ENCODE data around the gene LONP1.

Gene LONP1

GRCh38 chr19:5690955-5691821 lies 28.8 kb downstream of the LONP1 start (continued):
- TF ChIP-seq ZNF843 (tag by site-specific recombination; IDR thresholded peaks at IDR 0.05) (no peak), HOXD13 (CRISPR knock-in tag; IDR thresholded peaks at IDR 0.05; ENCODE audit: borderline replicate concordance) (no peak), BCL6B (tag by site-specific recombination; IDR thresholded peaks at IDR 0.05) (no peak), ZBTB8A (tag by site-specific recombination; IDR thresholded peaks at IDR 0.05) (no peak)
- TF ChIP-seq, protein P1, sequence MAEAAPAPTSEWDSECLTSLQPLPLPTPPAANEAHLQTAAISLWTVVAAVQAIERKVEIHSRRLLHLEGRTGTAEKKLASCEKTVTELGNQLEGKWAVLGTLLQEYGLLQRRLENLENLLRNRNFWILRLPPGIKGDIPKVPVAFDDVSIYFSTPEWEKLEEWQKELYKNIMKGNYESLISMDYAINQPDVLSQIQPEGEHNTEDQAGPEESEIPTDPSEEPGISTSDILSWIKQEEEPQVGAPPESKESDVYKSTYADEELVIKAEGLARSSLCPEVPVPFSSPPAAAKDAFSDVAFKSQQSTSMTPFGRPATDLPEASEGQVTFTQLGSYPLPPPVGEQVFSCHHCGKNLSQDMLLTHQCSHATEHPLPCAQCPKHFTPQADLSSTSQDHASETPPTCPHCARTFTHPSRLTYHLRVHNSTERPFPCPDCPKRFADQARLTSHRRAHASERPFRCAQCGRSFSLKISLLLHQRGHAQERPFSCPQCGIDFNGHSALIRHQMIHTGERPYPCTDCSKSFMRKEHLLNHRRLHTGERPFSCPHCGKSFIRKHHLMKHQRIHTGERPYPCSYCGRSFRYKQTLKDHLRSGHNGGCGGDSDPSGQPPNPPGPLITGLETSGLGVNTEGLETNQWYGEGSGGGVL (tag by site-specific recombination; IDR thresholded peaks at IDR 0.05) = no peak
- TF ChIP-seq, protein P2, sequence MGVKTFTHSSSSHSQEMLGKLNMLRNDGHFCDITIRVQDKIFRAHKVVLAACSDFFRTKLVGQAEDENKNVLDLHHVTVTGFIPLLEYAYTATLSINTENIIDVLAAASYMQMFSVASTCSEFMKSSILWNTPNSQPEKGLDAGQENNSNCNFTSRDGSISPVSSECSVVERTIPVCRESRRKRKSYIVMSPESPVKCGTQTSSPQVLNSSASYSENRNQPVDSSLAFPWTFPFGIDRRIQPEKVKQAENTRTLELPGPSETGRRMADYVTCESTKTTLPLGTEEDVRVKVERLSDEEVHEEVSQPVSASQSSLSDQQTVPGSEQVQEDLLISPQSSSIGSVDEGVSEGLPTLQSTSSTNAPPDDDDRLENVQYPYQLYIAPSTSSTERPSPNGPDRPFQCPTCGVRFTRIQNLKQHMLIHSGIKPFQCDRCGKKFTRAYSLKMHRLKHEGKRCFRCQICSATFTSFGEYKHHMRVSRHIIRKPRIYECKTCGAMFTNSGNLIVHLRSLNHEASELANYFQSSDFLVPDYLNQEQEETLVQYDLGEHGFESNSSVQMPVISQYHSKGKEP (tag by site-specific recombination; IDR thresholded peaks at IDR 0.05) = no peak

DNA sequence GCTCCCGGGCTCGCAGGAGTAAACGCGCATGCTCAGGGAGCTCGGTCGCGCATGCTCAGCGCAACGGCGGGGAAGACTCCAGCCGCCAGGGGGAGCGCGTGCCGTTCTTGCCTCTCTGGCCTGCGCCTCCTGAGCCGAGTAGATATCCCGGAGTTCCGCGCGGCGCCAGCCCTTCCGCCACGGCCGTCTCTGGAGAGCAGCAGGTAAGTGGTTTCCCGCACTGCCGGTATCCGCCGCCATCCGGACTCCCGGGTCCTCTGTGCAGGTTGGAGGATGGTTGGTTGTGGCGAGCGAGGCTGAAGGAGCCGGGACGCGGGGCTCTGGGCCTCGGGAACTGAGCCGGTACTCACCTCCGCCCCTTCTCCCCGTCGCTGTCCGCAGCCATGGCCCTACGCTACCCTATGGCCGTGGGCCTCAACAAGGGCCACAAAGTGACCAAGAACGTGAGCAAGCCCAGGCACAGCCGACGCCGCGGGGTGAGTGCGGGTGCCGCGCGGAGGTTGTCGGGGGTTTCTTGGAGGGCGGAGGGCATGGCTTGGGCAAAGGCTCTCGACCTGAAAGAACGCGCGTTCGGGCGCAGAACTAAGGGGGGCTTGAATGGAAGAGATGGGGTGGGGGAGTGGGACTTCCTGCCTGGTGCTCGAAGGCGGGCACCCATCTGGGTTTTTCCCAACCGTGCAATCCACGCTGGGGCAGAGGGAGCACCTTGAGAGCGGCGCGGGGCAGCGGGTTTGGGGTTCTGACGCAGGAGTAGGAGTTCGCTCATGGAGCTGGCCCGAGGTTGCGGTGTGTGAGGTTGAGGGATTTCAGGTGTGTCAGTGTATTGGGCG lies 29.6 kb downstream of the LONP1 start, which contains the start of gene RPL36:
Gene RPL36 (plus strand): TSS at position 171 of the 830 bp plus-strand sequence. CDS start 213 bp downstream, at position 384.
- Histone ChIP-seq H3K9me3 (ENCODE audit: control insufficient read depth, insufficient read depth, low read depth, low read length) (no peaks in the 10 kb centered on the region), H3K4me3 (ENCODE audit: low read depth, low read length) (peak within 1 kb of the TSS; percentile 97), H3K36me3 (ENCODE audit: control insufficient read depth in 2 of 2, insufficient read depth in 1 of 2, low read length in 2 of 2) (peaks cover 5 to 51% of the 10 kb centered on the region in 2 experiments; a peak in 2 of 3 replicates), H3K27ac (ENCODE audit: extremely low read depth, low read depth, low read length) (peak within 1 kb of the TSS; percentile 100), H3K4me1 (ENCODE audit: control insufficient read depth, insufficient read depth, low read length) (no peaks in the 10 kb centered on the region; the same call in 1 of the 2 replicates)
- CTCF ChIA-PET = interaction anchor here (0.6 to 2.1 kb wide), 29 partner anchors 9 to 894 kb away, joined by 3 to 15 read pairs (median 3); partner anchors contain the start of gene RANBP3
- POLR2A ChIA-PET = interaction anchor here (0.6 to 3.7 kb wide), 37 partner anchors 8 to 769 kb away, joined by 3 to 62 read pairs (median 5); partner anchors contain the start of genes ALKBH7, CATSPERD, DUS3L and LONP1
- TF ChIP-seq, protein P3, sequence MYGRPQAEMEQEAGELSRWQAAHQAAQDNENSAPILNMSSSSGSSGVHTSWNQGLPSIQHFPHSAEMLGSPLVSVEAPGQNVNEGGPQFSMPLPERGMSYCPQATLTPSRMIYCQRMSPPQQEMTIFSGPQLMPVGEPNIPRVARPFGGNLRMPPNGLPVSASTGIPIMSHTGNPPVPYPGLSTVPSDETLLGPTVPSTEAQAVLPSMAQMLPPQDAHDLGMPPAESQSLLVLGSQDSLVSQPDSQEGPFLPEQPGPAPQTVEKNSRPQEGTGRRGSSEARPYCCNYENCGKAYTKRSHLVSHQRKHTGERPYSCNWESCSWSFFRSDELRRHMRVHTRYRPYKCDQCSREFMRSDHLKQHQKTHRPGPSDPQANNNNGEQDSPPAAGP (tag by site-specific recombination; IDR thresholded peaks at IDR 0.05) = peak; percentile 83
- TF ChIP-seq ZNF394 (tag by site-specific recombination; IDR thresholded peaks at IDR 0.05; ENCODE audit: borderline replicate concordance) (peak; percentile 82), ZFP41 (tag by site-specific recombination; IDR thresholded peaks at IDR 0.05; ENCODE audit: borderline replicate concordance) (no peak), KLF10 (tag by site-specific recombination; IDR thresholded peaks at IDR 0.05) (peak; percentile 73), MYNN (tag by site-specific recombination; IDR thresholded peaks at IDR 0.05; ENCODE audit: borderline replicate concordance) (no peak), ZNF600 (tag by site-specific recombination; IDR thresholded peaks at IDR 0.05) (peak; percentile 52; the same call in 1 of the 2 replicates), ZNF626 (tag by site-specific recombination; IDR thresholded peaks at IDR 0.05) (no peak), ZNF629 (tag by site-specific recombination; IDR thresholded peaks at IDR 0.05) (peak; percentile 74), ZBTB7A (tag by site-specific recombination; IDR thresholded peaks at IDR 0.05; ENCODE audit: low read depth) (no peak), KLF7 (tag by site-specific recombination; IDR thresholded peaks at IDR 0.05; ENCODE audit: borderline replicate concordance) (peak; percentile 53; the same call in 1 of the 2 replicates), ZBTB8A (tag by site-specific recombination; IDR thresholded peaks at IDR 0.05) (peak; percentile 67)
- TF ChIP-seq, protein P4, sequence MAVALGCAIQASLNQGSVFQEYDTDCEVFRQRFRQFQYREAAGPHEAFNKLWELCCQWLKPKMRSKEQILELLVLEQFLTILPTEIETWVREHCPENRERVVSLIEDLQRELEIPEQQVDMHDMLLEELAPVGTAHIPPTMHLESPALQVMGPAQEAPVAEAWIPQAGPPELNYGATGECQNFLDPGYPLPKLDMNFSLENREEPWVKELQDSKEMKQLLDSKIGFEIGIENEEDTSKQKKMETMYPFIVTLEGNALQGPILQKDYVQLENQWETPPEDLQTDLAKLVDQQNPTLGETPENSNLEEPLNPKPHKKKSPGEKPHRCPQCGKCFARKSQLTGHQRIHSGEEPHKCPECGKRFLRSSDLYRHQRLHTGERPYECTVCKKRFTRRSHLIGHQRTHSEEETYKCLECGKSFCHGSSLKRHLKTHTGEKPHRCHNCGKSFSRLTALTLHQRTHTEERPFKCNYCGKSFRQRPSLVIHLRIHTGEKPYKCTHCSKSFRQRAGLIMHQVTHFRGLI (tag by site-specific recombination; IDR thresholded peaks at IDR 0.05) = 0 out of 2 replicates have a peak, but pooled peaks have one; percentile 14
- TF ChIP-seq, protein P5, sequence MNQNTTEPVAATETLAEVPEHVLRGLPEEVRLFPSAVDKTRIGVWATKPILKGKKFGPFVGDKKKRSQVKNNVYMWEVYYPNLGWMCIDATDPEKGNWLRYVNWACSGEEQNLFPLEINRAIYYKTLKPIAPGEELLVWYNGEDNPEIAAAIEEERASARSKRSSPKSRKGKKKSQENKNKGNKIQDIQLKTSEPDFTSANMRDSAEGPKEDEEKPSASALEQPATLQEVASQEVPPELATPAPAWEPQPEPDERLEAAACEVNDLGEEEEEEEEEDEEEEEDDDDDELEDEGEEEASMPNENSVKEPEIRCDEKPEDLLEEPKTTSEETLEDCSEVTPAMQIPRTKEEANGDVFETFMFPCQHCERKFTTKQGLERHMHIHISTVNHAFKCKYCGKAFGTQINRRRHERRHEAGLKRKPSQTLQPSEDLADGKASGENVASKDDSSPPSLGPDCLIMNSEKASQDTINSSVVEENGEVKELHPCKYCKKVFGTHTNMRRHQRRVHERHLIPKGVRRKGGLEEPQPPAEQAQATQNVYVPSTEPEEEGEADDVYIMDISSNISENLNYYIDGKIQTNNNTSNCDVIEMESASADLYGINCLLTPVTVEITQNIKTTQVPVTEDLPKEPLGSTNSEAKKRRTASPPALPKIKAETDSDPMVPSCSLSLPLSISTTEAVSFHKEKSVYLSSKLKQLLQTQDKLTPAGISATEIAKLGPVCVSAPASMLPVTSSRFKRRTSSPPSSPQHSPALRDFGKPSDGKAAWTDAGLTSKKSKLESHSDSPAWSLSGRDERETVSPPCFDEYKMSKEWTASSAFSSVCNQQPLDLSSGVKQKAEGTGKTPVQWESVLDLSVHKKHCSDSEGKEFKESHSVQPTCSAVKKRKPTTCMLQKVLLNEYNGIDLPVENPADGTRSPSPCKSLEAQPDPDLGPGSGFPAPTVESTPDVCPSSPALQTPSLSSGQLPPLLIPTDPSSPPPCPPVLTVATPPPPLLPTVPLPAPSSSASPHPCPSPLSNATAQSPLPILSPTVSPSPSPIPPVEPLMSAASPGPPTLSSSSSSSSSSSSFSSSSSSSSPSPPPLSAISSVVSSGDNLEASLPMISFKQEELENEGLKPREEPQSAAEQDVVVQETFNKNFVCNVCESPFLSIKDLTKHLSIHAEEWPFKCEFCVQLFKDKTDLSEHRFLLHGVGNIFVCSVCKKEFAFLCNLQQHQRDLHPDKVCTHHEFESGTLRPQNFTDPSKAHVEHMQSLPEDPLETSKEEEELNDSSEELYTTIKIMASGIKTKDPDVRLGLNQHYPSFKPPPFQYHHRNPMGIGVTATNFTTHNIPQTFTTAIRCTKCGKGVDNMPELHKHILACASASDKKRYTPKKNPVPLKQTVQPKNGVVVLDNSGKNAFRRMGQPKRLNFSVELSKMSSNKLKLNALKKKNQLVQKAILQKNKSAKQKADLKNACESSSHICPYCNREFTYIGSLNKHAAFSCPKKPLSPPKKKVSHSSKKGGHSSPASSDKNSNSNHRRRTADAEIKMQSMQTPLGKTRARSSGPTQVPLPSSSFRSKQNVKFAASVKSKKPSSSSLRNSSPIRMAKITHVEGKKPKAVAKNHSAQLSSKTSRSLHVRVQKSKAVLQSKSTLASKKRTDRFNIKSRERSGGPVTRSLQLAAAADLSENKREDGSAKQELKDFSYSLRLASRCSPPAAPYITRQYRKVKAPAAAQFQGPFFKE (tag by site-specific recombination; IDR thresholded peaks at IDR 0.05; ENCODE audit: borderline replicate concordance) = 0 out of 2 replicates have a peak, but pooled peaks have one; percentile 78
